Testis (tissue), 2 donors: ENCODE measurements around the gene CCDC40.

ENCODE experiments used
- POLR2A ChIP-seq: fragments of 450-650 bp; IDR thresholded peaks from one replicate; pipeline ENCODE4 v1.6.1; 2017; ENCODE audit warnings: antibody characterized with exemption, mild to moderate bottlenecking, moderate library complexity
- TF ChIP-seq, protein P1 (sequence below), 3 experiments: fragments of 450-650 bp in 2 of 3; fragments of 200-600 bp in 1 of 3; sonication (generic) in 1 of 3; IDR thresholded peaks; one replicate each; pipeline ENCODE4 v1.5.1; 2016 to 2019; ENCODE audit warnings: antibody characterized with exemption in 3 of 3, mild to moderate bottlenecking in 2 of 3, moderate library complexity in 1 of 3

DNA sequence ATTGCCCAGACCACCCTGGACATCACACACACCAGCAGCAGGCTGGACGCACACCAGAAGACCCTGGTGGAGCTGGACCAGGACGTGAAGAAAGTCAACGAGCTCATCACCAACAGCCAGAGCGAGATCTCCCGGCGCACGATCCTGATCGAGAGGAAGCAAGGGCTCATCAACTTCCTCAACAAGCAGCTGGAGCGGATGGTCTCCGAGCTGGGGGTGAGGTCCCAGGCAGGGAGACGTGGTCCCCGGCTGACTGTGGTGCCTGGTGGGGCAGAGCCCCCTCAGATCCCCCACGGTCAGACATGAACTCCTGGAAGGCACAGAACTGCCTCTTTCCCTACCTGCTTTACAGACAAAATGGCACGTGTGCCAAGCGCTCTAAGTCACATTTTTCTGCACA, 48.3 kb downstream of the CCDC40 start:
- no peak for TF ChIP-seq POLR2A
- TF ChIP-seq, protein P1, sequence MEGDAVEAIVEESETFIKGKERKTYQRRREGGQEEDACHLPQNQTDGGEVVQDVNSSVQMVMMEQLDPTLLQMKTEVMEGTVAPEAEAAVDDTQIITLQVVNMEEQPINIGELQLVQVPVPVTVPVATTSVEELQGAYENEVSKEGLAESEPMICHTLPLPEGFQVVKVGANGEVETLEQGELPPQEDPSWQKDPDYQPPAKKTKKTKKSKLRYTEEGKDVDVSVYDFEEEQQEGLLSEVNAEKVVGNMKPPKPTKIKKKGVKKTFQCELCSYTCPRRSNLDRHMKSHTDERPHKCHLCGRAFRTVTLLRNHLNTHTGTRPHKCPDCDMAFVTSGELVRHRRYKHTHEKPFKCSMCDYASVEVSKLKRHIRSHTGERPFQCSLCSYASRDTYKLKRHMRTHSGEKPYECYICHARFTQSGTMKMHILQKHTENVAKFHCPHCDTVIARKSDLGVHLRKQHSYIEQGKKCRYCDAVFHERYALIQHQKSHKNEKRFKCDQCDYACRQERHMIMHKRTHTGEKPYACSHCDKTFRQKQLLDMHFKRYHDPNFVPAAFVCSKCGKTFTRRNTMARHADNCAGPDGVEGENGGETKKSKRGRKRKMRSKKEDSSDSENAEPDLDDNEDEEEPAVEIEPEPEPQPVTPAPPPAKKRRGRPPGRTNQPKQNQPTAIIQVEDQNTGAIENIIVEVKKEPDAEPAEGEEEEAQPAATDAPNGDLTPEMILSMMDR (IDR thresholded peaks at IDR 0.05): no peak
